ENCODE measurements around the gene PRDM8.

DNA sequence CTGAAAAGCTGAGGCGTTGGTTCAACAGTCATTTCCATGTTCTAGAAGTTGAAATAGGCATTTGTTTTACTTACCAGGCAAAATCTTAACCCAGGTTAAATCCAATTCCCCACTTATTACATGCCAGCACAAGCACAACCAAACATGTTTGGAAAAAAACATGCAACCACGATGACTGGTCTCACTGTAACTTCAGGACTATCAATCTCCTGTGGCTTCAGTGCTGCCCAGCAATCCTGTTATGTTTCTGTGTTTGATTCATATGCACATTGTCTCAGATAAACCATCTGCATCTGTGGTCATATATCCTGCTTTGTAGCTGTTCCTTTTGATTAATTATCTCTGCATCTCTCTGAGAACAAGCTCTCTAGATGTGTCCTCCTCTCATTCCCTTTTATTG, 28.3 kb downstream of the PRDM8 start:
- TF ChIP-seq, protein P1, sequence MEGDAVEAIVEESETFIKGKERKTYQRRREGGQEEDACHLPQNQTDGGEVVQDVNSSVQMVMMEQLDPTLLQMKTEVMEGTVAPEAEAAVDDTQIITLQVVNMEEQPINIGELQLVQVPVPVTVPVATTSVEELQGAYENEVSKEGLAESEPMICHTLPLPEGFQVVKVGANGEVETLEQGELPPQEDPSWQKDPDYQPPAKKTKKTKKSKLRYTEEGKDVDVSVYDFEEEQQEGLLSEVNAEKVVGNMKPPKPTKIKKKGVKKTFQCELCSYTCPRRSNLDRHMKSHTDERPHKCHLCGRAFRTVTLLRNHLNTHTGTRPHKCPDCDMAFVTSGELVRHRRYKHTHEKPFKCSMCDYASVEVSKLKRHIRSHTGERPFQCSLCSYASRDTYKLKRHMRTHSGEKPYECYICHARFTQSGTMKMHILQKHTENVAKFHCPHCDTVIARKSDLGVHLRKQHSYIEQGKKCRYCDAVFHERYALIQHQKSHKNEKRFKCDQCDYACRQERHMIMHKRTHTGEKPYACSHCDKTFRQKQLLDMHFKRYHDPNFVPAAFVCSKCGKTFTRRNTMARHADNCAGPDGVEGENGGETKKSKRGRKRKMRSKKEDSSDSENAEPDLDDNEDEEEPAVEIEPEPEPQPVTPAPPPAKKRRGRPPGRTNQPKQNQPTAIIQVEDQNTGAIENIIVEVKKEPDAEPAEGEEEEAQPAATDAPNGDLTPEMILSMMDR (IDR thresholded peaks at IDR 0.05; ENCODE audit: low read depth, low read length), result no peak
- TF ChIP-seq EZH2phosphoT487 (IDR thresholded peaks at IDR 0.05; ENCODE audit: low read depth), result no peak
